ENCODE results near the gene OR10K2.

OR10K2 gene

DNA sequence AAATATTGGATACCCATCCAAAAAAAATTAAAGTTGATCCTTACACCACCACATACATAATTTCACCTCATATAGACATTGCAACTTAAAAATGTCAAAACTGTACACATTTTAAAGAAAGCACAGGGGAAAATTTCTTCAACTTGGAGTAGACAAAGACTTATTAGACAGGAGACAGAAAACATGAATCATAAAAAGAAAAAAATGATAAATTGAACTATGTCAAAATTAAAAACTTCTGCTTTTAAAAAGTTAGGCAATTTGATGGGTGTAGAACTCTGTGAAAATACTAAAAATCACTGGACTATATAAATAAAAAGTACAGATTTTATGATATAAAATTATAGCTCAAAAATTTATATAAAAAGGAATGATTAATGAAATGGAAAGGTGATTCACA is 31.2 kb upstream of the OR10K2 start:
- H3K9me3 ChIP-seq (ENCODE audit: control insufficient read depth, low read length) = peaks cover 3% of the 10 kb centered on the region
- no peaks in the 10 kb centered on the region for H3K4me1 ChIP-seq (ENCODE audit: control insufficient read depth, insufficient read depth, low read depth, low read length)
- H2BK5ac ChIP-seq (ENCODE audit: low read depth, low read length, poor library complexity, severe bottlenecking) = no peak overlapping the region
- H2BK12ac ChIP-seq (ENCODE audit: low read length in 2 of 2) = no peak overlapping the region
- H3K9ac ChIP-seq (ENCODE audit: low read length) = no peak overlapping the region
- H2AFZ ChIP-seq (ENCODE audit: low read depth, low read length) = no peak overlapping the region
- H4K8ac ChIP-seq (ENCODE audit: low read length) = no peak overlapping the region
- H3K4me2 ChIP-seq (ENCODE audit: low read length, poor library complexity, severe bottlenecking) = no peak overlapping the region
- no peak overlapping the region for H2AK5ac ChIP-seq (ENCODE audit: low read length, severe bottlenecking)
- H3K4me3 ChIP-seq (ENCODE audit: insufficient read depth in 1 of 2, low read depth in 1 of 2, low read length in 2 of 2) = no peak overlapping the region
- no peak overlapping the region for H3K14ac ChIP-seq (ENCODE audit: low read length in 2 of 2)
- H3K79me1 ChIP-seq (replicated peaks; ENCODE audit: low read length, poor library complexity, severe bottlenecking) = no peaks in the 10 kb centered on the region
- no peak overlapping the region for H3K27ac ChIP-seq (ENCODE audit: low read length, poor library complexity, severe bottlenecking)
- no peak overlapping the region for H3K23ac ChIP-seq (ENCODE audit: low read length in 2 of 2)
- no peak overlapping the region for H3K18ac ChIP-seq (ENCODE audit: low read depth in 1 of 2, low read length in 2 of 2)
- no peak overlapping the region for H2BK120ac ChIP-seq (ENCODE audit: low read depth, low read length)
- no peak overlapping the region for H4K91ac ChIP-seq (ENCODE audit: low read length)
- H2BK15ac ChIP-seq (ENCODE audit: low read depth, poor library complexity, severe bottlenecking) = no peak overlapping the region
- H3K4ac ChIP-seq (ENCODE audit: low read depth in 1 of 2, low read length in 2 of 2) = no peak overlapping the region
- H3K27me3 ChIP-seq (ENCODE audit: control insufficient read depth in 1 of 2, insufficient read depth in 1 of 2, low read length in 2 of 2) = no peaks in the 10 kb centered on the region
- H3K36me3 ChIP-seq (ENCODE audit: control insufficient read depth in 1 of 2, insufficient read depth in 2 of 2, low read depth in 1 of 2, low read length in 2 of 2) = no peaks in the 10 kb centered on the region
- no peak for DNase-seq

DNA sequence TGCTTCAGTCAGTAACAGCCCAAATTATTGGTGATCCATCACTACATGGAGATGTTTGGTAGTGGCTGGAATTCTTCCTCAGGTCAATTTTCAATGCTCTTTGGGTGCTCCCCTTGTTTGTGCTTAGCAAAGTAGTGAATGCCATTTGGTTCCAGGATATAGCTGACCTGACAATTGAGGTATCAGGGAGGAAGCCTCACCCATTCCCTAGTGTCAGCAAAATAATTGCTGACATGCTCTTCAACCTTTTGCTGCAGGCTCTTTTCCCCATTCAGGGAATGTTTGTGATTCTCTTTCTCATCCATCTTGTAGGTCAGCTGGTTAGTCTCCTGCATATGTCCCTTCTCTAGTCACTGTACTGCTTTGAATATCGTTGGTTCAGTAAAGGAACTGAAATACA is 28.5 kb upstream of the OR10K2 start:
- Histone ChIP-seq H2AFZ (ENCODE audit: low read depth, low read length) (no peak overlapping the region), H3K79me1 (replicated peaks; ENCODE audit: low read length, poor library complexity, severe bottlenecking) (no peaks in the 10 kb centered on the region), H3K4me1 (ENCODE audit: control insufficient read depth, insufficient read depth, low read depth, low read length) (no peaks in the 10 kb centered on the region), H3K36me3 (ENCODE audit: control insufficient read depth in 1 of 2, insufficient read depth in 2 of 2, low read depth in 1 of 2, low read length in 2 of 2) (no peaks in the 10 kb centered on the region), H2BK12ac (ENCODE audit: low read length in 2 of 2) (no peak overlapping the region), H4K8ac (ENCODE audit: low read length) (no peak overlapping the region), H3K4me2 (ENCODE audit: low read length, poor library complexity, severe bottlenecking) (no peak overlapping the region), H3K23ac (ENCODE audit: low read length in 2 of 2) (no peak overlapping the region), H3K9ac (ENCODE audit: low read length) (no peak overlapping the region), H3K4ac (ENCODE audit: low read depth in 1 of 2, low read length in 2 of 2) (no peak overlapping the region), H3K14ac (ENCODE audit: low read length in 2 of 2) (no peak overlapping the region), H3K27me3 (ENCODE audit: control insufficient read depth in 1 of 2, insufficient read depth in 1 of 2, low read length in 2 of 2) (no peaks in the 10 kb centered on the region), H2BK5ac (ENCODE audit: low read depth, low read length, poor library complexity, severe bottlenecking) (no peak overlapping the region), H2BK15ac (ENCODE audit: low read depth, poor library complexity, severe bottlenecking) (no peak overlapping the region), H4K91ac (ENCODE audit: low read length) (no peak overlapping the region), H3K18ac (ENCODE audit: low read depth in 1 of 2, low read length in 2 of 2) (no peak overlapping the region), H2BK120ac (ENCODE audit: low read depth, low read length) (no peak overlapping the region), H3K4me3 (ENCODE audit: insufficient read depth in 1 of 2, low read depth in 1 of 2, low read length in 2 of 2) (no peak overlapping the region), H3K27ac (ENCODE audit: low read length, poor library complexity, severe bottlenecking) (no peak overlapping the region), H2AK5ac (ENCODE audit: low read length, severe bottlenecking) (no peak overlapping the region), H3K9me3 (ENCODE audit: control insufficient read depth, low read length) (peaks cover 9% of the 10 kb centered on the region)
- 54% methylated on average over 1 of the region's 1 CpG for WGBS
- DNase-seq = no peak

DNA sequence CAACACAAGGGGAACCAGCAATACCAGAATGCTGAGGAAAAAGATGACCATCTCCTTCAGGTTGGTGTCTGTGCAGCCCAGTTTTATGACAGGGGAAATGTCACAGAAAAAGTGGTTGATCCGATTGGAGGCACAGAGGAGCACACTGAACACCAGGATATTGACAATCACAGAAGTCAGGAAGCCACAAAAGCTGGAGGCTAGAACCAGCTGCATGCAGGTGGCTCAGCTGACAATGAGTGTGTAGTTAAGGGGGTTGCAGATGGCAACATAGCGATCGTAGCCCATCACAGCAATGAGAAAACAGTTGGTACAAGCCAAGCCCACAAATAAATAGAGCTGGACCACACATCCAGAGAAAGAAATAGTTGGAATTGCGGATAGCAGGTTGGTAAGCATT is 19.3 kb upstream of the OR10K2 start:
- Histone ChIP-seq H2BK12ac (ENCODE audit: low read length in 2 of 2) (no peak overlapping the region), H3K18ac (ENCODE audit: low read depth in 1 of 2, low read length in 2 of 2) (no peak overlapping the region), H4K91ac (ENCODE audit: low read length) (no peak overlapping the region), H3K4me1 (ENCODE audit: control insufficient read depth, insufficient read depth, low read depth, low read length) (no peaks in the 10 kb centered on the region), H3K27ac (ENCODE audit: low read length, poor library complexity, severe bottlenecking) (no peak overlapping the region), H3K4me2 (ENCODE audit: low read length, poor library complexity, severe bottlenecking) (no peak overlapping the region), H2AK5ac (ENCODE audit: low read length, severe bottlenecking) (no peak overlapping the region), H3K14ac (ENCODE audit: low read length in 2 of 2) (no peak overlapping the region), H3K9me3 (ENCODE audit: control insufficient read depth, low read length) (no peaks in the 10 kb centered on the region), H3K9ac (ENCODE audit: low read length) (no peak overlapping the region), H3K23ac (ENCODE audit: low read length in 2 of 2) (no peak overlapping the region), H3K27me3 (ENCODE audit: control insufficient read depth in 1 of 2, insufficient read depth in 1 of 2, low read length in 2 of 2) (no peaks in the 10 kb centered on the region), H2BK15ac (ENCODE audit: low read depth, poor library complexity, severe bottlenecking) (no peak overlapping the region), H2AFZ (ENCODE audit: low read depth, low read length) (no peak overlapping the region), H3K79me1 (replicated peaks; ENCODE audit: low read length, poor library complexity, severe bottlenecking) (no peaks in the 10 kb centered on the region), H2BK120ac (ENCODE audit: low read depth, low read length) (no peak overlapping the region), H2BK5ac (ENCODE audit: low read depth, low read length, poor library complexity, severe bottlenecking) (no peak overlapping the region), H4K8ac (ENCODE audit: low read length) (no peak overlapping the region), H3K4me3 (ENCODE audit: insufficient read depth in 1 of 2, low read depth in 1 of 2, low read length in 2 of 2) (no peak overlapping the region), H3K4ac (ENCODE audit: low read depth in 1 of 2, low read length in 2 of 2) (no peak overlapping the region), H3K36me3 (ENCODE audit: control insufficient read depth in 1 of 2, insufficient read depth in 2 of 2, low read depth in 1 of 2, low read length in 2 of 2) (no peaks in the 10 kb centered on the region)
- no peak for DNase-seq
- 69% methylated on average over 4 of the region's 4 CpGs for WGBS

DNA sequence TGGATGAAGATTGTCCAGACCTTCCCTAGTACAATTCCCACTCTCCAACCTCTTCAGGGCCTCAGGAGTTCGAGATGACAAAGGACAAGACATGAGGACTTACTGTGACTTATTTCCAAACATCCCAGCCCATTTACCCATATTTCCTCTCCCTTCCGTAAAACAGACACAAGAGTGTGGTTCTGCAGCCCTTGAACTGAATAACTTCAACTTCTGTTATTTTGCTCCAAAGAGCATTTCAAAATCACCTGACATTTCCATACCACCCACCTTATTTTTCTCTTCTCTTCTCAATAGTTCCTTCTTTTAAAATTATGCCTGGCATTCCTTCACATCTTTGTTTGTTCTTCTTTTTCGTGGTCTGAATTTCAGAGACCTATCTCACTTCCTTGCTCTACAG is 8.7 kb upstream of the OR10K2 start:
- H3K9me3 ChIP-seq (ENCODE audit: control insufficient read depth, low read length) = no peaks in the 10 kb centered on the region
- no peak overlapping the region for H2AK5ac ChIP-seq (ENCODE audit: low read length, severe bottlenecking)
- H2AFZ ChIP-seq (ENCODE audit: low read depth, low read length) = no peak overlapping the region
- H3K18ac ChIP-seq (ENCODE audit: low read depth in 1 of 2, low read length in 2 of 2) = no peak overlapping the region
- H3K14ac ChIP-seq (ENCODE audit: low read length in 2 of 2) = no peak overlapping the region
- H4K8ac ChIP-seq (ENCODE audit: low read length) = no peak overlapping the region
- no peak overlapping the region for H4K91ac ChIP-seq (ENCODE audit: low read length)
- no peaks in the 10 kb centered on the region for H3K27me3 ChIP-seq (ENCODE audit: control insufficient read depth in 1 of 2, insufficient read depth in 1 of 2, low read length in 2 of 2)
- no peak overlapping the region for H2BK120ac ChIP-seq (ENCODE audit: low read depth, low read length)
- no peak overlapping the region for H3K9ac ChIP-seq (ENCODE audit: low read length)
- H2BK5ac ChIP-seq (ENCODE audit: low read depth, low read length, poor library complexity, severe bottlenecking) = no peak overlapping the region
- no peaks in the 10 kb centered on the region for H3K36me3 ChIP-seq (ENCODE audit: control insufficient read depth in 1 of 2, insufficient read depth in 2 of 2, low read depth in 1 of 2, low read length in 2 of 2)
- no peaks in the 10 kb centered on the region for H3K79me1 ChIP-seq (replicated peaks; ENCODE audit: low read length, poor library complexity, severe bottlenecking)
- no peak overlapping the region for H3K4me3 ChIP-seq (ENCODE audit: insufficient read depth in 1 of 2, low read depth in 1 of 2, low read length in 2 of 2)
- H2BK12ac ChIP-seq (ENCODE audit: low read length in 2 of 2) = no peak overlapping the region
- no peak overlapping the region for H3K27ac ChIP-seq (ENCODE audit: low read length, poor library complexity, severe bottlenecking)
- 42% methylated on average over 3 of the region's 3 CpGs for WGBS
- H3K4me2 ChIP-seq (ENCODE audit: low read length, poor library complexity, severe bottlenecking) = no peak overlapping the region
- H3K4ac ChIP-seq (ENCODE audit: low read depth in 1 of 2, low read length in 2 of 2) = no peak overlapping the region
- no peak overlapping the region for H2BK15ac ChIP-seq (ENCODE audit: low read depth, poor library complexity, severe bottlenecking)
- DNase-seq = no peak
- no peaks in the 10 kb centered on the region for H3K4me1 ChIP-seq (ENCODE audit: control insufficient read depth, insufficient read depth, low read depth, low read length)
- H3K23ac ChIP-seq (ENCODE audit: low read length in 2 of 2) = no peak overlapping the region

All from mesenchymal stem cell (in vitro differentiated cells and primary cell).